ENCODE results near the gene NF2.

GRCh38 chr22:29660021-29660420 lies 56.6 kb downstream of the NF2 start:
- TF ChIP-seq BACH1 (IDR thresholded peaks at IDR 0.05; ENCODE audit: low read length): no peak
- no peak for TF ChIP-seq CREB1 (IDR thresholded peaks at IDR 0.05)
- TF ChIP-seq CTCF (IDR thresholded peaks at IDR 0.05; ENCODE audit: control extremely low read depth in 1 of 3, insufficient read depth in 1 of 3, low read depth in 1 of 3, low read length in 3 of 3): no peak
- no peak for TF ChIP-seq SP1 (IDR thresholded peaks at IDR 0.05; ENCODE audit: low read depth, low read length)
- TF ChIP-seq POLR2A (IDR thresholded peaks at IDR 0.05; ENCODE audit: control extremely low read depth in 1 of 2, low read depth in 2 of 2, low read length in 2 of 2): no peak
- no peak for TF ChIP-seq ATF2 (IDR thresholded peaks at IDR 0.05; ENCODE audit: low read length)
- no peak for TF ChIP-seq GABPA (IDR thresholded peaks at IDR 0.05; ENCODE audit: borderline replicate concordance, insufficient read depth, low read length)
- no peak for TF ChIP-seq SP4 (IDR thresholded peaks at IDR 0.05; ENCODE audit: low read length)
- no peak for TF ChIP-seq MAX (IDR thresholded peaks at IDR 0.05)
- no peak for TF ChIP-seq RXRA (IDR thresholded peaks at IDR 0.05; ENCODE audit: insufficient read depth, low read depth, low read length)
- no peak for TF ChIP-seq SP2 (IDR thresholded peaks at IDR 0.05; ENCODE audit: low read length)
- TF ChIP-seq BCL11A (IDR thresholded peaks at IDR 0.05; ENCODE audit: low read depth in 2 of 2, low read length in 2 of 2): no peak
- no peak for TF ChIP-seq EP300 (IDR thresholded peaks at IDR 0.05; ENCODE audit: borderline replicate concordance in 1 of 2, low read depth in 2 of 2, low read length in 2 of 2)
- no peak for TF ChIP-seq POLR2AphosphoS5 (IDR thresholded peaks at IDR 0.05; ENCODE audit: low read depth, low read length)
